Kidney capillary endothelial cell (primary cell): Measurements from ENCODE around the gene IGFN1.

ENCODE experiments used
- DNase-seq: peaks from one replicate; pipeline ENCODE4 v3.0.0-alpha.2; 2018; ENCODE audit warnings: low spot score

The IGFN1 gene

GRCh38 chr1:201266774-201267173 lies 76.2 kb downstream of the IGFN1 start:
- peak; percentile 68 for DNase-seq

GRCh38 chr1:201267481-201268229 lies 77.0 kb downstream of the IGFN1 start:
- DNase-seq, result peak; percentile 90

GRCh38 chr1:201268604-201269151 lies 78.1 kb downstream of the IGFN1 start:
- DNase-seq, result peak; percentile 56

GRCh38 chr1:201269281-201269680 lies 78.7 kb downstream of the IGFN1 start:
- no peak for DNase-seq

DNA sequence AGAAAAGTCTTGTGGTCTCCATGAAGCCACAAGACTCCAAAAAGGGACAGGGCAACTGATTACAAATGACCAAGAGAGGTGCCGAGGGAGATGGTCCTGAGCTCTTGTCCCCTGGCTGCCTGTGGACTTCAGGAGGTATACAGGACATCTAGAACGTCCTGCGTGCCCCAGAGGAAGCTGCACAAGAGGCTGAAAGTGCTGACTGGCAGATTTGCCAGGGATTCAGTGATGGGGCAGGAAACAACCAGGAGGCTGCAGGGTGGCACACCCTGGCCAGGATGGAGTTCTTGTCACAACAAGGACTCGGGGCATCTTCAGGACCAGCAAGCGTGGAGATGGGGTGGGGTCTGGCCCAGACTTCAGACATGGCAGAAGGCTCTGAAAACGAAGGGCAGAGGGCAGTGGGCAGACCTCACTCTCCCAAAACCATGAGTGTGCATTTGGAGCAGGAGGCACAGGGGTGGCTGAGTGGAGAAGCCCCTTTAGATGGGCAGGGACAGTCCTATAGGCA lies 79.3 kb downstream of the IGFN1 start:
- DNase-seq, result no peak

DNA sequence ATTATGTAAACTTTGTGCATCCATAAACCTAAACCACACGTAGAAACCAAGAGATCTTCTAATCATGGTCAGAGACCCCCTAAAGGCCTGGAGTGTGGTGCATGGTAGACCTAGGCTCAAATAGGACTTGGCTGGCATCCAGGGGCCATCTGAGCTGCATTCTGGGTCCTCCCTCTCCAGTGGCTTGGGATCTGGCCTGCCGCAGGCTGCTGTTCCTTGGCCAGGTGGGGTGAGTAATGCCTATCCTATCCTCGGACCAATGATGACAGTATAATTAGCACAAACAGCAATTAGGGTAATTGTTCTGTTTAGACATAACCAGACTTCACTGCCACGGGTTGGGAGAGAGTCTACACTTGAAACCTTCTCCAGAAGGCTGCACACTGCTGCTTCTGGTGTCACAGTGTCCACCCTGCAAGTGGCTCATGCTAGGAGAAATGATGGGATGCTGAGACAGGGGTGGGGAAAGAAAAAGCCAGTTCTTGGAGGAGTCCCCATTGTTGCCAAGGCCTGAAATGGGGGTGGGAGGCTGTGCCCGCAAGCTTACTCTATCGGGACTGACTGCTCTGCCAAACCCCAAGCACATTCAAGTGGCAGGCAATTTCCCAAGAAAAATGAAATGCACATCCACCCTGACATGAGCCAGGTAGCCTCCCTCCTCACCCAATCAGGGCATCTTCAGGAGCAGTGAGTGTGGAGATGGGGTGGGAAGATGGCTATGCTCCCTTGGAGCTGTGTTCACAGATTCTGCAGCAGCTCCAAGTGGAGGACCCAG lies 80.2 kb downstream of the IGFN1 start:
- no peak for DNase-seq

GRCh38 chr1:201272799-201273198 lies 82.2 kb downstream of the IGFN1 start:
- no peak for DNase-seq

GRCh38 chr1:201274616-201275252 lies 84.1 kb downstream of the IGFN1 start:
- DNase-seq, result no peak

DNA sequence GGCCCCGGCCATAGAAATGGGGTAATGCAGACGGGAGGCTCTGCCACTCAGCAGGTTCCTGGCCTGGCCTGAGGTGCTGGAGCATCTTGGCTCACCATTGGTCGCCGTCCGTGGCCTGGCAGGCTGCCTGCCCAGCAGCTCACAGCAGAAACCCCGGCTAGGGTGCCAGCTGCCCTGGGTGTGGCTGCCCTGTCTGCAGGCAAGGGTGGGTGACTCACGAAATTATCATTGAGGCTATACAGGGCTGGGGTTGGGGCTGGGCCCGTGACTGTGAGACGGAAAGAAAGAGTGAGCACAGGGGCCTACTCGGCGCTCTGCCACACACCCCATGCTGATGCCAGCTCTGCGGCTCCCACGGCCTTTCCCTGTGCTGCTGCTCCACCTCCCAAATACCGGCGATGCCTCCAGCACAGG lies 84.6 kb downstream of the IGFN1 start:
- no peak for DNase-seq

DNA sequence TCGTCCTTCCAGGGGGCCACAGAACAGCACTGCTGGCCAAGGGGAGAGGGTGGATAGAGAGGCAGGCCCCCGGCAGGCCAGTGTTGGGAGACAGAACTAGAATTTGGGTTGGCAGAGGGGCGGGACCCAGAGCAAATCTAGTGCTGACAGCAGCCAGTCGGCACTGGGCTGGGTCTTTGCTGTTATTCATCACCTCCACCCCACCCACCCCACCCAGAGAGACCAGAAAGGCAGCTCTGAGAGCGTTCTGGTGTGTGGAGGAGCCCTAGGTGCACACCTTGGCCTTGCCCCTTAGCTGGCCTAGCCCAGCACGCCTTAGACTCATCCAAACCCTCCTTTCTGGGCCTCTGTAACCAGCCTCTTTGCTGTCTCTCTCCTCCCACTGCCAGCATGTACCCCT lies 86.3 kb downstream of the IGFN1 start:
- DNase-seq, result no peak

GRCh38 chr1:201277441-201277840 lies 86.8 kb downstream of the IGFN1 start:
- no peak for DNase-seq
